ENCODE data around the gene ATF7IP2.

- TF ChIP-seq ZFP30 (CRISPR knock-in tag; IDR thresholded peaks at IDR 0.05), result no peak
- no peak for TF ChIP-seq TOX (CRISPR knock-in tag; IDR thresholded peaks at IDR 0.05; ENCODE audit: borderline replicate concordance)
- TF ChIP-seq CSRNP3 (CRISPR knock-in tag; IDR thresholded peaks at IDR 0.05), result no peak
- TF ChIP-seq CSDC2 (CRISPR knock-in tag; IDR thresholded peaks at IDR 0.05), result no peak
- no peak for TF ChIP-seq CREB5 (CRISPR knock-in tag; IDR thresholded peaks at IDR 0.05; ENCODE audit: low read depth)
- no peak for TF ChIP-seq GLIS3 (CRISPR knock-in tag; IDR thresholded peaks at IDR 0.05)
- TF ChIP-seq ZC3H10 (CRISPR knock-in tag; IDR thresholded peaks at IDR 0.05), result no peak
- TF ChIP-seq ISL1 (CRISPR knock-in tag; IDR thresholded peaks at IDR 0.05), result no peak
- no peak for TF ChIP-seq PATZ1 (CRISPR knock-in tag; IDR thresholded peaks at IDR 0.05; ENCODE audit: borderline replicate concordance)
- TF ChIP-seq ZNF8 (CRISPR knock-in tag; IDR thresholded peaks at IDR 0.05), result no peak
Observed at GRCh38 chr16:10493276-10493675, 107.4 kb downstream of the ATF7IP2 start.
